ACC112 (cell line): ENCODE results near the gene CDH4.
A peak's percentile ranks its signal among the peaks of the same experiment; 100 is the strongest.

Source experiments
- H2AFZ ChIP-seq: fragments of 200-600 bp; sonication (generic); one replicate; pipeline ENCODE4 v1.6.0; 2017; ENCODE audit warnings: antibody characterized with exemption, low read length; ENCODE audit not compliant: unreplicated experiment
- H3K27ac ChIP-seq: fragments of 200-600 bp; sonication (generic); 2 replicates; pipeline ENCODE4 v1.5.1; 2014; ENCODE audit warnings: low read depth, mild to moderate bottlenecking, antibody characterized with exemption, low read length, moderate library complexity
- H3K27me3 ChIP-seq: fragments of 200-600 bp; sonication (generic); 2 replicates; pipeline ENCODE4 v1.6.1; 2014; ENCODE audit warnings: mild to moderate bottlenecking, antibody characterized with exemption, low read length, moderate library complexity, mixed read lengths; ENCODE audit not compliant: insufficient read depth
- H3K36me3 ChIP-seq: fragments of 200-600 bp; sonication (generic); 2 replicates; pipeline ENCODE4 v1.6.1; 2016; ENCODE audit warnings: mild to moderate bottlenecking, antibody characterized with exemption, low read length, moderate library complexity, mixed read lengths; ENCODE audit not compliant: insufficient read depth
- H3K4me1 ChIP-seq: fragments of 200-600 bp; sonication (generic); one replicate; pipeline ENCODE4 v1.6.1; 2016; ENCODE audit warnings: low read length, mixed read lengths; ENCODE audit not compliant: insufficient read depth, unreplicated experiment, control insufficient read depth
- H3K4me3 ChIP-seq: fragments of 200-600 bp; sonication (generic); 2 replicates; pipeline ENCODE4 v1.5.1; 2014; ENCODE audit warnings: mild to moderate bottlenecking, low read depth, low read length
- H3K79me2 ChIP-seq: fragments of 200-600 bp; sonication (generic); one replicate; pipeline ENCODE4 v1.6.0; 2016; ENCODE audit warnings: low read length; ENCODE audit not compliant: control insufficient read depth, unreplicated experiment, insufficient read depth

Gene CDH4

GRCh38 chr20:61385731-61386130 lies 133.7 kb downstream of the CDH4 start:
- H3K27ac ChIP-seq = no peak overlapping the region
- H2AFZ ChIP-seq = no peak overlapping the region
- no peaks in the 10 kb centered on the region for H3K36me3 ChIP-seq
- no peaks in the 10 kb centered on the region for H3K79me2 ChIP-seq
- H3K4me1 ChIP-seq = peaks cover 5% of the 10 kb centered on the region
- H3K4me3 ChIP-seq = no peak overlapping the region
- no peaks in the 10 kb centered on the region for H3K27me3 ChIP-seq

GRCh38 chr20:61387204-61387953 lies 135.3 kb downstream of the CDH4 start:
- H3K27ac ChIP-seq = no peak overlapping the region
- H3K27me3 ChIP-seq = no peaks in the 10 kb centered on the region
- no peaks in the 10 kb centered on the region for H3K36me3 ChIP-seq
- H3K4me3 ChIP-seq = peak overlapping the region; percentile 69
- H3K4me1 ChIP-seq = peaks cover 5% of the 10 kb centered on the region
- H3K79me2 ChIP-seq = no peaks in the 10 kb centered on the region
- H2AFZ ChIP-seq = peak overlapping the region; percentile 79

GRCh38 chr20:61387954-61388348 lies 135.9 kb downstream of the CDH4 start:
- Histone ChIP-seq H3K79me2 (no peaks in the 10 kb centered on the region), H3K27me3 (no peaks in the 10 kb centered on the region), H3K4me1 (peaks cover 5% of the 10 kb centered on the region), H3K27ac (no peak overlapping the region), H3K36me3 (no peaks in the 10 kb centered on the region), H2AFZ (no peak overlapping the region), H3K4me3 (peak overlapping the region; percentile 69)

GRCh38 chr20:61389077-61389476 lies 137.0 kb downstream of the CDH4 start:
- Histone ChIP-seq H2AFZ (no peak overlapping the region), H3K4me1 (peaks cover 5% of the 10 kb centered on the region), H3K27me3 (no peaks in the 10 kb centered on the region), H3K36me3 (no peaks in the 10 kb centered on the region), H3K27ac (no peak overlapping the region), H3K4me3 (no peak overlapping the region), H3K79me2 (no peaks in the 10 kb centered on the region)

GRCh38 chr20:61391185-61391584 lies 139.1 kb downstream of the CDH4 start:
- Histone ChIP-seq H3K79me2 (no peaks in the 10 kb centered on the region), H2AFZ (no peak overlapping the region), H3K27me3 (no peaks in the 10 kb centered on the region), H3K27ac (no peak overlapping the region), H3K36me3 (no peaks in the 10 kb centered on the region), H3K4me3 (no peak overlapping the region), H3K4me1 (peaks cover 5% of the 10 kb centered on the region)

GRCh38 chr20:61391812-61392520 lies 139.9 kb downstream of the CDH4 start:
- Histone ChIP-seq H3K36me3 (no peaks in the 10 kb centered on the region), H3K27ac (no peak overlapping the region), H3K4me3 (no peak overlapping the region), H3K27me3 (no peaks in the 10 kb centered on the region), H2AFZ (no peak overlapping the region), H3K79me2 (no peaks in the 10 kb centered on the region), H3K4me1 (peaks cover 5% of the 10 kb centered on the region)

- Histone ChIP-seq H3K79me2 (no peaks in the 10 kb centered on the region), H3K4me3 (no peak overlapping the region), H3K4me1 (no peaks in the 10 kb centered on the region), H2AFZ (no peak overlapping the region), H3K27ac (no peak overlapping the region), H3K27me3 (no peaks in the 10 kb centered on the region), H3K36me3 (no peaks in the 10 kb centered on the region)
These were observed 142.2 kb downstream of the CDH4 start for GRCh38 chr20:61394088-61394799.

GRCh38 chr20:61396262-61396848 lies 144.3 kb downstream of the CDH4 start:
- H3K36me3 ChIP-seq = no peaks in the 10 kb centered on the region
- H3K4me3 ChIP-seq = no peak overlapping the region
- H2AFZ ChIP-seq = no peak overlapping the region
- H3K79me2 ChIP-seq = no peaks in the 10 kb centered on the region
- no peak overlapping the region for H3K27ac ChIP-seq
- H3K27me3 ChIP-seq = no peaks in the 10 kb centered on the region
- H3K4me1 ChIP-seq = no peaks in the 10 kb centered on the region

- Histone ChIP-seq H3K4me1 (no peaks in the 10 kb centered on the region), H3K36me3 (no peaks in the 10 kb centered on the region), H3K27me3 (no peaks in the 10 kb centered on the region), H3K79me2 (no peaks in the 10 kb centered on the region), H2AFZ (no peak overlapping the region), H3K4me3 (no peak overlapping the region), H3K27ac (no peak overlapping the region)
These were observed 145.1 kb downstream of the CDH4 start for GRCh38 chr20:61397146-61397545.

GRCh38 chr20:61397790-61398189 lies 145.7 kb downstream of the CDH4 start:
- H3K27me3 ChIP-seq = no peaks in the 10 kb centered on the region
- no peak overlapping the region for H2AFZ ChIP-seq
- H3K4me3 ChIP-seq = no peak overlapping the region
- no peaks in the 10 kb centered on the region for H3K79me2 ChIP-seq
- H3K4me1 ChIP-seq = no peaks in the 10 kb centered on the region
- no peaks in the 10 kb centered on the region for H3K36me3 ChIP-seq
- H3K27ac ChIP-seq = no peak overlapping the region
